Stimulated activated naive B cell treated with anti-CD40 and anti-IgM and Interleukin-4, amounts not matched to agents 10 μg/mL and 1 μg/mL and 100 μg/mL, for 72 hours (primary cell): ENCODE data around the gene MRPS21.
A peak's percentile ranks its signal among the peaks of the same experiment; 100 is the strongest.
"Not testable (repeated sequence)": the region's sequence is repeated elsewhere in the genome, so short reads cannot be mapped to it uniquely, and the experiment has no call there.

Experiments used
- ATAC-seq, 2 donors: fragments of 150-1000 bp; cut with Tn5 transposase; replicated peaks; 2 replicates each; pipeline ENCODE4 v1.10.0; 2021; ENCODE audit warnings: moderate library complexity in 1 of 2
- DNase-seq: peaks from one replicate; pipeline ENCODE4 v3.0.0; 2021
- H3K27ac Mint-ChIP-seq: one replicate; pipeline ENCODE4 v1.8.0; 2022; ENCODE audit warnings: mild to moderate bottlenecking, mixed read lengths
- H3K27me3 Mint-ChIP-seq, 2 donors: one replicate each; pipeline ENCODE4 v1.8.0; 2022; ENCODE audit warnings: mixed read lengths in 2 of 2
- H3K36me3 Mint-ChIP-seq, 2 donors: one replicate each; pipeline ENCODE4 v1.8.0; 2022; ENCODE audit warnings: mixed read lengths in 2 of 2, mild to moderate bottlenecking in 1 of 2
- H3K4me1 Mint-ChIP-seq, 2 donors: one replicate each; pipeline ENCODE4 v1.8.0; 2022; ENCODE audit warnings: mixed read lengths in 2 of 2, mild to moderate bottlenecking in 1 of 2
- H3K4me3 Mint-ChIP-seq, 2 donors: one replicate each; pipeline ENCODE4 v1.8.0; 2022; ENCODE audit warnings: mild to moderate bottlenecking in 2 of 2, mixed read lengths in 2 of 2, moderate library complexity in 1 of 2
- H3K9me3 Mint-ChIP-seq, 2 donors: one replicate each; pipeline ENCODE4 v1.8.0; 2022; ENCODE audit warnings: mixed read lengths in 2 of 2, mild to moderate bottlenecking in 1 of 2

The MRPS21 gene

DNA sequence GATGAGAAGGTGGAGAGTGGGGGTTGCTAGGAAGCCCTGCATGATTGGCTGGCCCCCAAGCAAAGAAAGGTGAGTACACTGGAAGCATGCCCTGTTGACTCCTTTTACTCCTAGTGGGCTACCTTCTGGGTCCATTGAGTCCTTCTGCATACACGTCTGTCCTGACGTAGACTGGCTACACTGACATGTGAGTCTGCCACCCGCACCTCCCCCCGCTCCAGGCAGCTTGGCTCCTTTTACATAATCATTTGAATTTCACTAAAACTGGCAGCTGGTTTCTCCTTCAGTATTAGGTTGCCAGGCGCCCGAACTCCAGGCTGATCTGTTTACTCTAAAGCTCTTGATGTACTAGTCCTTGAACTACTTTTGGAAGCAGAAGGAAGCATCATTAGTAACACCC is 8.7 kb downstream of the MRPS21 start:
- peak overlapping the region; percentile 86 for H3K27ac Mint-ChIP-seq

DNA sequence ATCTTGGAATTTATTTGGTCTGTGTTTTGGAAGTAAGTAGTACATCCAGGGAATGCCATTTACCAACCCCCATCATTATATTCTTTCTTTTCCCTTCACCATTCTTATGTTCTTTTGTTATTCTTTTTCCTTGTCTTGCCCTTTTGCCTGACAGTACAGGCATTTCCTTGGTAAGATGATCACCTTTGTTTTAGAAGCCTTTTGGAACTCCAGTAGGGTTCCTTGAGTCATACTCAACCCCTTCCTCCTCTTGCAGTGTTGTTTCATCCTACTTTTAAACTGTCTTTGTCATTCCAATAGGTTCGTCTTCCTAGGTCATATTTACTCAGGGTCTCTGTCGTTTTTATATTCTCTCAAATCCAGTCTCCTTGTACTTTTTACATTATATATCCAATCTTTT is 9.2 kb downstream of the MRPS21 start:
- Mint-ChIP-seq H3K36me3 (peaks cover 42 to 48% of the 10 kb centered on the region in 2 donors), H3K27me3 (no peaks in the 10 kb centered on the region), H3K27ac (no peak overlapping the region)

More for the DNA sequence above, 8.7 kb downstream of the MRPS21 start:
- Mint-ChIP-seq H3K9me3 (no peaks in the 10 kb centered on the region), H3K4me3 (no peak overlapping the region), H3K27me3 (no peaks in the 10 kb centered on the region), H3K4me1 (peaks cover 9 to 20% of the 10 kb centered on the region in 2 donors), H3K36me3 (peaks cover 42 to 45% of the 10 kb centered on the region in 2 donors)
- ATAC-seq: no peak
- no peak for DNase-seq

DNA sequence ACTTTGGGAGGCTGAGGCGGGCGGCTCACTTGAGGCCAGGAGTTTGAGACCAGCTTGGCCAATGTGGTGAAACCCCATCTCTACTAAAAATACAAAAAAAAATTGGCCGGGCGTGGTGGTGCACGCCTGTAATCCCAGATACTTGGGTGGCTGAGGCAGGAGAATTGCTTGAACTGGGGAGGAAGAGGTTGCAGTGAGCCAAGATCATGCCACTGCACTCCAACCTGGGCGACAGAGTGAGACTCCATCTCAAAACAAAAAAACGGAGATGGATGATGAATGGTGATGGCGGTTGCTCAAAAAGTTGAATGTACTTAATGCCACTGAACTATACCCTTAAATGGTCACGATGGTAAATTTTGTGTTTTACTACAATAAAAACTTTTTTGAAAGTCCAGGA is 14.9 kb downstream of the MRPS21 start:
- H3K27me3 Mint-ChIP-seq, DNase-seq, ATAC-seq, H3K9me3 Mint-ChIP-seq, H3K4me3 Mint-ChIP-seq, H3K4me1 Mint-ChIP-seq, H3K27ac Mint-ChIP-seq: not testable (repeated sequence)
- peaks cover 28 to 37% of the 10 kb centered on the region in 2 donors for H3K36me3 Mint-ChIP-seq

More for the DNA sequence above, 9.2 kb downstream of the MRPS21 start:
- Mint-ChIP-seq H3K9me3 (no peaks in the 10 kb centered on the region), H3K4me1 (peaks cover 9 to 18% of the 10 kb centered on the region in 2 donors), H3K4me3 (no peak overlapping the region)
- no peak for ATAC-seq
- no peak for DNase-seq

DNA sequence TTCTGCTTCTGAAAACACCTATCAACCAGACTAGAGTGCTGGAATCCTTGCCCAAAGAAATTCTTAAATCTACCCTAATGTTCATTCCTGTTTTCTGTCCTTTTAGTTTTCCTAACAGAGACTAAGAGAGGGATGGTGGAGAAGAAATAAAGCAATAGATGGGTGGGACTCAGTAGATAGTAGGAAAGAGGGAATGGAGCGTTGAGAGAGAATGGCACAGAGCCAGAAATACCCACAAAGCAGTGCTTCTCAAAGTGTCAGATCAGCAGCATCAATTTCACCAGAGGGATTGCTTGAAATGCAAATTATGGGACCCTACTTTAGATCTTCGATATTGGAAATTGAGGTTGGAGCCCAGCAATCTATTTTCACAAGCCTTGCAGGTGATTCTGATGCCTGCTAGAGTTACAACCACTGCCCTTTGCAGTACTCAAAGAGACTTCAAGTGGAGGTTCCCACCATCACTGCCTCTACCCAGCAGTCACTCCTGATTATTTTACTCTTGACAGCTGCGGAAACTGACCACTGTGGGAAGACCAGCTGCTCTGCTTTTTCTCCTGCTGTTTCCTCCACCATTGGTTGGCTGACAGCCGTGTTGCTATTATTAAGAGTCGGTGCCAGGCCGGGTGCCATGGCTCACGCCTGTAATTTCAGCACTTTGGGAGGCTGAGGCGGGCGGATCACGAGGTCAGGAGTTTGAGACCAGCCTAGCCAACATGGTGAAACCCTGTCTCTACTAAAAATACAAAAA is 16.3 kb downstream of the MRPS21 start:
- ATAC-seq (no peak), DNase-seq (no peak)
- H3K27me3 Mint-ChIP-seq: no peaks in the 10 kb centered on the region
- peaks cover 25 to 34% of the 10 kb centered on the region in 2 donors for H3K36me3 Mint-ChIP-seq
- peak overlapping the region; percentile 5 for H3K27ac Mint-ChIP-seq
- no peaks in the 10 kb centered on the region for H3K4me1 Mint-ChIP-seq
- H3K9me3 Mint-ChIP-seq: no peaks in the 10 kb centered on the region
- H3K4me3 Mint-ChIP-seq: no peak overlapping the region

GRCh38 chr1:150311762-150312161 is 18.1 kb downstream of the MRPS21 start:
- Mint-ChIP-seq H3K4me3 (no peak overlapping the region), H3K27me3 (no peaks in the 10 kb centered on the region), H3K36me3 (peaks cover 18 to 24% of the 10 kb centered on the region in 2 donors), H3K4me1 (no peaks in the 10 kb centered on the region), H3K27ac (peak overlapping the region; percentile 67), H3K9me3 (no peaks in the 10 kb centered on the region)
- no peak for DNase-seq
- no peak for ATAC-seq

DNA sequence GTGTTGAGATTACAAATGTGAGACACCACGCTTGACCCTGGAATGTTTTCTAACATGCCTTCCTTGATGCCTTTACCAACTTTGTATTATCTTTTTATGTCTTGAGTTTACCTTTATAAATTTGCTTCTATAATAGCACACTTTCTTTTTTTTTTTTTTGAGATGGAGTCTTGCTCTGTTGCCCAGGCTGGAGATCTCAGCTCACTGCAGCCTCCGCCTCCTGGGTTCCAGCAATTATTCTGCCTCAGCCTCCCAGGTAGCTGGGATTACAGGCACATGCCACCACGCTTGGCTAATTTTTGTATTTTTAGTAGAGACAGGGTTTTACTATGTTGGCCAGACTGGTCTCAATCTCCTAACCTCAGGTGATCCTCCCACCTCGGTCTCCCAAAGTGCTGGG is 21.0 kb downstream of the MRPS21 start:
- H3K9me3 Mint-ChIP-seq, H3K4me3 Mint-ChIP-seq, H3K4me1 Mint-ChIP-seq, H3K36me3 Mint-ChIP-seq, H3K27me3 Mint-ChIP-seq, H3K27ac Mint-ChIP-seq, DNase-seq, ATAC-seq: not testable (repeated sequence)

- peaks cover under 1 to 5% of the 10 kb centered on the region in 2 donors for H3K4me1 Mint-ChIP-seq
- ATAC-seq: no peak
- H3K9me3 Mint-ChIP-seq: no peaks in the 10 kb centered on the region
- peaks cover 7 to 12% of the 10 kb centered on the region in 2 donors for H3K36me3 Mint-ChIP-seq
- H3K27ac Mint-ChIP-seq: peak overlapping the region; percentile 99
- peak overlapping the region; percentile 91 to 97 for H3K4me3 Mint-ChIP-seq
- no peaks in the 10 kb centered on the region for H3K27me3 Mint-ChIP-seq
- no peak for DNase-seq
Observed at GRCh38 chr1:150320667-150320978, 27.0 kb downstream of the MRPS21 start.

DNA sequence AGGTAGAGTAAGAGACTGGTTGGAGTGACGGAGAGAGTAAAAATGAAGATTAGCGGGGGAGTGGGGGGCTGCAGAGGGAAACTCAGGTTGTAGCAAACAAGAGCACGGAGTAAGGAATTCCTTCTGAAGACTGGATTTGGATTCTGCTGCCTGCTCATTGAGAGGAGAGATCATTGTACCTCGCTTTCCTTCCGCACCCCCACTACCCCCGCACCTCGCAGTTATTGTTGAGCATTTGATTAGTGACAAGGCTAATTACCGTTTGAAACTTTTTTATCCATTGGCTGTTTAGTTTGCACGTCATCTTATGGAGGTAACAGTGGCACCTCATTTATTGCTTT is 28.1 kb downstream of the MRPS21 start:
- Mint-ChIP-seq H3K4me3 (peak overlapping the region; percentile 91 to 97), H3K9me3 (no peaks in the 10 kb centered on the region), H3K27ac (peak overlapping the region; percentile 99), H3K27me3 (no peaks in the 10 kb centered on the region), H3K36me3 (peaks cover 11 to 19% of the 10 kb centered on the region in 2 donors), H3K4me1 (peaks cover 2 to 5% of the 10 kb centered on the region in 2 donors)
- ATAC-seq (peak; percentile 3 to 4), DNase-seq (no peak)

DNA sequence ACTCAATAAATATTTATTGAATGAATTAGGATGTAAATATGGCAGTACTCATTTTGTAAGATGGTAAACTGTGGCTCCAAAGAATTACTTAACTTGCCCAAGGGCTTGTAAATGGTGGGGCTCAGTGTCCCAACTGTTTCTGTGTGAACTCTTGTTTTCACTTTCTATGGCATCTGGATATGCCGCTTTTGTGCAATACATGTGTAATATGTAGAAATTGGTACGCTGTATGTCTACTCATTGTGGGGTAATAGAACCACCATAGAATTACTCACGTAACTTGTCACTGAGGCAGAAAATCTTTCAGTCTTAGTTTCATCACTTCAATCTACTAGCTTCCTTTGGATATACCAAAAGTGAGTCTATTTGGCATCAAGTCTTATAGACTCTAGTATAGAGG is 28.6 kb downstream of the MRPS21 start:
- peaks cover 14 to 22% of the 10 kb centered on the region in 2 donors for H3K36me3 Mint-ChIP-seq
- no peaks in the 10 kb centered on the region for H3K27me3 Mint-ChIP-seq
- ATAC-seq: no peak
- peak overlapping the region; percentile 99 for H3K27ac Mint-ChIP-seq
- H3K4me3 Mint-ChIP-seq: peak overlapping the region; percentile 91 to 97
- DNase-seq: no peak
- peaks cover 2 to 5% of the 10 kb centered on the region in 2 donors for H3K4me1 Mint-ChIP-seq
- no peaks in the 10 kb centered on the region for H3K9me3 Mint-ChIP-seq

DNA sequence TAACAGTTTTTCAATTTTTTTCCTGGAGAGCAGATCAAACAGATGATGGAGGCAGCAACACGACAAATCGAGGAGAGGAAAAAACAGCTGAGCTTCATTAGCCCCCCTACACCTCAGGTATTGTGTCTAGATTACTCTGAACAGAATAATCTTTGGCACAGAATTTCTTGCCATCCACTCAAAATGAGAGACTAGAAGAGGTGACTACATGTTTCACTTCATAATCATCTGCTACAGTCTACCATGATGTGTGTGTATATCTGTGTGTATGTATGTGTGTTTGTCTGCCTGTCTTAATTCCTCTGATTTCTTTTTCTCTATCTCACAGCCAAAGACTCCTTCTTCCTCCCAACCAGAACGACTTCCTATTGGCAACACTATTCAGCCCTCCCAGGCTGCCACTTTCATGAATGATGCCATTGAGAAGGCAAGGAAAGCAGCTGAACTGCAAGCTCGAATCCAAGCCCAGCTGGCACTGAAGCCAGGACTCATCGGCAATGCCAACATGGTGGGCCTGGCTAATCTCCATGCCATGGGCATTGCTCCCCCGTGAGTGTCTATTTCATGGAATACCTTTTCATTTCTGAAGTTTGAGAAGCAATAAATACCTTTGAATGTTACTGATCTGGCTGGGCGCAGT is 39.1 kb downstream of the MRPS21 start:
- Mint-ChIP-seq H3K36me3 (peaks cover 34 to 40% of the 10 kb centered on the region in 2 donors), H3K4me1 (peaks cover 0 to 12% of the 10 kb centered on the region in 2 donors), H3K4me3 (no peak overlapping the region), H3K27me3 (no peaks in the 10 kb centered on the region), H3K27ac (no peak overlapping the region), H3K9me3 (no peaks in the 10 kb centered on the region)
- ATAC-seq (no peak), DNase-seq (no peak)

- no peak overlapping the region for H3K4me3 Mint-ChIP-seq
Observed at GRCh38 chr1:150346316-150346715, 52.7 kb downstream of the MRPS21 start.

DNA sequence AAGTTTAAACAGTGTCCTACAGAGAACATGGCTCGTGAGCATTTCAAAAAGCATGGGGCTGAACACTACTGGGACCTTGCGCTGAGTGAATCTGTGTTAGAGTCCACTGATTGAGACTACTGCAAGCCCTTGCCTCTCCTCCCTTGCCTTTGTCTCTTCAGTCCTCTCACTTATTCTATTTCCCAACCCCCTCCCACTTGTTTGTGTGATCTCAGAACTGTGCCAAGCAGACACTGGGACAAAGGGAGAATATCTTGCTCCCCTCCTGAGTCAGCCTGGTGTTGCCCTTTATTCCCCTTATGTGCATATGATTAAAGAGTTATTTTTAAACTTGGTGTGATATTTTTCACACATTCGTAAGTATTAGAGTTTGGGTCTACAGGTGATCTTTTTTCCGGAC is 59.2 kb downstream of the MRPS21 start:
- Mint-ChIP-seq H3K27me3 (no peaks in the 10 kb centered on the region), H3K27ac (no peak overlapping the region), H3K4me3 (no peak overlapping the region), H3K9me3 (no peaks in the 10 kb centered on the region), H3K4me1 (peaks cover 0 to 6% of the 10 kb centered on the region in 2 donors), H3K36me3 (peaks cover 30 to 45% of the 10 kb centered on the region in 2 donors)
- ATAC-seq: no peak
- no peak for DNase-seq

More at GRCh38 chr1:150346316-150346715, 52.7 kb downstream of the MRPS21 start:
- no peaks in the 10 kb centered on the region for H3K9me3 Mint-ChIP-seq
- H3K4me1 Mint-ChIP-seq: peaks cover 0 to 6% of the 10 kb centered on the region in 2 donors
- DNase-seq (no peak), ATAC-seq (no peak)
- H3K27ac Mint-ChIP-seq: no peak overlapping the region
- H3K27me3 Mint-ChIP-seq: no peaks in the 10 kb centered on the region
- peaks cover 35 to 52% of the 10 kb centered on the region in 2 donors for H3K36me3 Mint-ChIP-seq
